Kidney capillary endothelial cell (primary cell): ENCODE data around the gene CAAP1.
"Not testable (repeated sequence)": the region's sequence is repeated elsewhere in the genome, so short reads cannot be mapped to it uniquely, and the experiment has no call there.

Experiments
- DNase-seq: peaks from one replicate; pipeline ENCODE4 v3.0.0-alpha.2; 2018; ENCODE audit warnings: low spot score

CAAP1 gene, protein sequence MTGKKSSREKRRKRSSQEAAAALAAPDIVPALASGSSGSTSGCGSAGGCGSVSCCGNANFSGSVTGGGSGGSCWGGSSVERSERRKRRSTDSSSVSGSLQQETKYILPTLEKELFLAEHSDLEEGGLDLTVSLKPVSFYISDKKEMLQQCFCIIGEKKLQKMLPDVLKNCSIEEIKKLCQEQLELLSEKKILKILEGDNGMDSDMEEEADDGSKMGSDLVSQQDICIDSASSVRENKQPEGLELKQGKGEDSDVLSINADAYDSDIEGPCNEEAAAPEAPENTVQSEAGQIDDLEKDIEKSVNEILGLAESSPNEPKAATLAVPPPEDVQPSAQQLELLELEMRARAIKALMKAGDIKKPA

DNA sequence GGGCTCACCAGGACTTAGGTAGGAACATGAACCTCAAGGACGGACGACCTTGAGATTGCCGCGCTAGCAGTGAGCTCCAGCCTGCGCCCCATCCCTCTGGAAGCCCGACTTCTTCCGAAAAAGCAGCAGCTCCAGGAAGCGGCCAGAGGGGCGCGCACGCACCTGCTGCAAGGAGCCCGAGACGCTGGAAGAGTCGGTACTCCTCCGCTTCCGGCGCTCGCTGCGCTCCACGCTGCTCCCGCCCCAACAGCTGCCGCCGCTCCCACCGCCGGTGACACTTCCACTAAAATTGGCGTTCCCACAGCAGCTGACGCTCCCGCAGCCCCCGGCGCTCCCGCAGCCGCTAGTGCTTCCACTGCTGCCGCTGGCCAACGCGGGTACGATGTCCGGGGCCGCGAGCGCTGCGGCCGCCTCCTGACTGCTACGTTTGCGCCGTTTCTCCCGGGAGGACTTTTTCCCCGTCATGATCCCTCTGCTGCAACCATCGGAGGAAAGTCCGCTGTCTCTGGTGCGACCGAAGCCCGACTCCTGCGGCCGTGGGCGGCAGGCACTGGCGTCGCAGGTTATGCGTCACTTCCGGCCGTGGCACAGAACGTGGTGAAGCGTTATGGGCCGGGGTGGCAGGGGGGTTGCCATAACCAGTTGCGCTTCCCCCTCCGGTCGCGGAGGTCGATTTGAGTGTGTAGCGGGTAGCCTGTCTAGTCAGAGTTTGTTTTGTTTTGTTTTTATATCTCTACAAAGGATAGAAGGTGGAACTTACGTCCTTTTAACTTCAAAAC is at the start of gene CAAP1:
TSS of gene CAAP1 (minus strand) at position 552 of the 779 bp plus-strand sequence. CDS start at position 465, 87 bp downstream.
- peak; percentile 87 for DNase-seq

GRCh38 chr9:26940779-26941178 is 48.2 kb upstream of the CAAP1 start:
- DNase-seq: no peak

DNA sequence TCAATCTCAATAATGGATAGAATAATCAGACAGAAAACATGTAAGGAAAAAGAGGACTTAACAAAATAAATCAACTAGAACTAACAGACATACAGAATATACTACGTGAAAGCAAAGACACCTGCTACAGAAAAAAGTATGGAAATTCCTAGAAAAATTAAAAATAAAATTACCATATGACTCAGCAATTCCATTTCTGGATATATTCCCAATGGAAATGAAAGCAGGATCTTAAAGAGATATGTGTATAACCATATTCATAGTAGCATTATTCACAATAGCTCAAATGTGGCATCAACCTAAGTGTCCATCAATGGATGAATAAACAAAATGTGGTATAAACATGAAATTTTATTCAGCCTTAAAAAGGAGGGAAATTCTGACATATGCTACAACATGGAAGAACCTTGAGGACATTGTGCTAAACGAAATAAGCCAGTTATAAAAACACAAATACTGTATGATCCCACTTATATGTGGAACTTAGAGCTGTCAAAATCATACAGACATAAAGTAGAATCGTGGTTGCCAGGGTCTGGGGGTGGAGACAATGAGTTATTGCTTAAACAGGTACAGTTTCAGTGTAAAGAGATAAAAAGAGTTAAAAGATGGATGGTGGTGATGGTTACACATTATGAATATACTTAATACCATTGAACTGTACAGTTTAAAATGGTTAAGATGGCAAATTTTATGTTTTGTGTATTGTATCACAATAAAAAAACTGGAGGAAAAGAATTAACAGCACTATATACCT is 47.5 kb upstream of the CAAP1 start:
- DNase-seq: no peak

DNA sequence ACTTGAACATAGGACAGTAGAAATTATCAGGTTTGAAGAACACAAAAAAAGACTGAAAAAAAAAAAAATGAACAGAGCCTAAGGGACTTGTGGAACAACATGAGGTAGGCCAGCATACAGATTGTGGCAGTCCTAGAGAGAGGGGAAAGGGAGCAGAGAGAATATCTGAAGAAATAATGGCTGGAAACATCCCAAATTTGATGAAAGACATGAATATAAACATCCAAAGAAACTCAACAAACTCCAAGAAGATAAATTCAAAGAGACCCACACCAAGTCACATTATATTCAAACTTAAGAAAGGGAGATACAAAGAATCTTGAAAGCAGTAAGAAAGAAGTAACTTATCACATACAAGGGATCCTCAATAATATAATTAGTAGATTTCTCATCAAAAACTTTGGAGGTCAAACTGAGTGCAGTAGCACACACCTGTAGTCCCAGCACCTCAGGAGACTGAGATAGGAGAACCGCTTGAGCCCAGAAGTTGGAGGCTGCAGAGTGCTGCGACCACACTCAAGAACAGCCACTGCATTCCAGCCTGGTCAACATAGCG is 45.3 kb upstream of the CAAP1 start:
- no peak for DNase-seq

DNA sequence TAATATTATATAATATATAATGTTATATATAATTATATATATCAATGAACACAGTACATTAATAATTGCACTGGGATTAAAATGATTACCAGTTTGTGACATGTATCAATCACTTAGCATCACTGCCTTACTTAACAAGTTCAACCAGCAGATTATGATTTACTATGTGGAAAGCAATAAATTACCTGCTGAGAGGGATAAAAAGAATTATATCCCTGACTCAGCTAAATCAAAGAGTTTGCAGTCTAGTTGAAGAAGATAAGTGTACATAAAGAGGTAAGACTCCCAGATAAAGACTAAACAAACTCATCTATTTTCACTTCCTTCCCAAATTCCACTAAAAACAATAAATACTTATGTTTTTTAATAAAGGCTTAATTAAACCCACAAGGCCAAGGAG is 43.2 kb upstream of the CAAP1 start:
- DNase-seq: no peak

- DNase-seq: no peak
These were observed 36.4 kb upstream of the CAAP1 start for GRCh38 chr9:26928902-26929495.

DNA sequence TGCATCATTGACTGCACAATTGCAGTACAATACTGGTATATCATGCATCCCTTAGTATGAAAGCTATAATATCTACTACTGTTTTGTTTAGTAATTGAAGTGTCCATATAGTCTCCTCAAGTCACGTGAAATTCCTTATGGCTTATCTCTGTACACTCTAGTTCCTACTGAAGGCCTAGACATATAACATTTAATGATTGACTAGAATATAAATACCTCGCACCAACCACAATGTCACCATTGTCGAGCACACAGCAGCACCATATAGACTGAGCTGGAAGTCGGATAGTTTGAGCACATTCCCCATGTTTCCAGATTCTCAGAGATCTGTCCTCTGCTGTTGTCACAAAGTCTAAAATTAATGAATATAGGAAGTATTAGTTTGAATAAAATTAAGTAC is 33.0 kb upstream of the CAAP1 start:
- no peak for DNase-seq

DNA sequence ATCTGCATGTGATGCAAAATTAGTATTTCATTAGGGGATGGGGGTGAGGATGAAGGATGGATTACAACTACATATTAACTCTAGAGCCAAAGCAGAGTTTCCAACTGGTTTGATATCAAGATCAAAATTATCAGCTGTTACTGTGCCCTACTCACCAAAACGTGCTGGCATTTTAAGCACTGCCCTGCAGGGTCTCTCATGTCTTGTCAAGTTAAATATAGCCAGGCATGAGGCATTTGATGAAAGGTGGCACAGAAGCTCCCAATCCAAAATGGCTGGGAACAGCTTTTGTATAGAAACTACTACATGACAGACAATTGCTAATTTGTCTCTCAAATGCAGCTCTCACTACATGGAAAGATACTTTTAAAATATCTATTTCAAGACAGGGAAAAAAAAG is 27.1 kb upstream of the CAAP1 start:
- no peak for DNase-seq

DNA sequence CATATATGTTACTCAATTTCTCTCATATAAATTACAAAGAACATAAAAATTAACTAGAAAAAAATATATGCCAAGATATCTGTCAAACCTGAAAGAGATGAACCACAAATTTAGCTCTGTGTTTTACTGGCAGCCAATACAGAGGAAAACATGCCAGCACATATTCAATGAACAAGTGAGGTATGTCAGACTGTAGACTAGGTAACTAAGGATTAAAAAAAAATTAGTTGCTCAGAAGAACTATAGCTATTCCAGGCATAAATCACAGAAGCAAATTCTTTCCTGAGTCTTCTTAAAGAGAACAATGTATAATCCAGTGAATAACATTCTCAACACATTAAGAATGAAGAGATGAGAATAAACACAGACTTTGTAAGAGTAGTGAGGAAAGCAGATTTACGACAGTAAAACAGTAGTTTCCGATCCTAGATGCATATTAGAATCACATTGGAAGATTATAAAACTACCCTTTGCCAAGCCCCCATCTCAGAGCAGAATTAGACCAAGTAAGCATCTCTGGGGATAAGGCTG is 20.6 kb upstream of the CAAP1 start:
- DNase-seq: no peak

- no peak for DNase-seq
These were observed 12.1 kb upstream of the CAAP1 start for GRCh38 chr9:26904671-26905070.

- DNase-seq: no peak
These were observed 11.5 kb upstream of the CAAP1 start for GRCh38 chr9:26904070-26904469.

- DNase-seq: no peak
These were observed 551 bp upstream of the CAAP1 start for GRCh38 chr9:26893030-26893676.

DNA sequence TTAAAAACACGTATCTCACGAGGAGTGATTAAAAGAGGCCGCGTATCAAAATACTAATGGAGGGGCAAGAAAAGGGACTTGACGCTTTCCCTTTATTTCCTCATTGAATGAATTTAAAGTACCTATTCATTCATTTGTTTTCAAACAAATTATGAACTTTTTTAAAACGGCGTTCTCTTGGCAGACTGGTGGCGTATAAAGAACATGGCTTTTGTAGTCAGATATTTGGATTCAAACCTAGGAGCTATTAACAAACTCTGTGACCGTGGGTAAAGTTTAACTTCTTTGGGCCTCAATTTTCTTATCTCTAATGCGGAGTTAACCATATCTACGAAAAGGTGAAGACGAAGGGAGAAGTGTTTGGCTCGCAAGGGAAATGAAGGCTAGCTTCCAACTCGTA is 876 bp downstream of the CAAP1 start:
- peak; percentile 11 for DNase-seq

- DNase-seq: no peak
These were observed 4.3 kb downstream of the CAAP1 start for GRCh38 chr9:26888271-26888670.

DNA sequence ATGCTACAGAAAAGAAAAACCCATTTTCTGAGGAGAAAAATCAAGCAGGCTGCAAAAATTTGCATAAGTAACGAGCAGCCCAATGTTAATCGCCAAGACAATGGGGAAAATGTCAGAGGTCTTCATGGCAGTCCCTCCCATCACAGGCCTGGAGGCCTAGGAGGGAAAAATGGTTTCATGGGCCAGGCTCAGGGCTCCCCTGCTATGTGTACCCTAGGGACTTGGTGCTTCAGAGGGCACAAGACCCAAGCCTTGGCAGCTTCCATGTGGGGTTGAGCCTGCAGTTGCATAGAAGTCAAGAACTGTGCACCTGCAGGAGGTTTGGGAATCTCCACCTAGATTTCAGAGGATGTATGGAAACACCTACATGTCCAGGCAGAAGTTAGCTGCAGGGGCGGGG is 10.4 kb downstream of the CAAP1 start:
- DNase-seq: no peak

- no peak for DNase-seq
These were observed 12.3 kb downstream of the CAAP1 start for GRCh38 chr9:26880262-26880661.

GRCh38 chr9:26875155-26875554 is 17.4 kb downstream of the CAAP1 start:
- not testable (repeated sequence) for DNase-seq

DNA sequence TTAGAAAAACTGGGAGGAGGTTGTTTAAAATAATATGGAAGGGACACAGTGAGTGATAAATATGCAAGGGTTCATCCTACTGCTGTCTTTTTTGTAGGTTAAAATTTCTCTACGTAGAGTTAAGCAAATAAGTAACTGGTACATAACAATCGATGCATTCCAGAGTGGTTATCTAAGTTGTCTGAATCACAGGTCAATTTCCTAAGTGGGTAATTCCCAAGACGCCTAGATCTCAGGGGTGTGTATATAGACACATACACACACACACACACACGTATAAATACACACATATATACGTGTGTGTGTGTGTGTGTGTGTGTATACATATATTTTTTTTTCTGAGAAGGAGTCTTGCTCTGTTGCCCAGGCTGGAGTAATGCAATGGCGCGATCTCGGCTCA is 22.3 kb downstream of the CAAP1 start:
- no peak for DNase-seq

DNA sequence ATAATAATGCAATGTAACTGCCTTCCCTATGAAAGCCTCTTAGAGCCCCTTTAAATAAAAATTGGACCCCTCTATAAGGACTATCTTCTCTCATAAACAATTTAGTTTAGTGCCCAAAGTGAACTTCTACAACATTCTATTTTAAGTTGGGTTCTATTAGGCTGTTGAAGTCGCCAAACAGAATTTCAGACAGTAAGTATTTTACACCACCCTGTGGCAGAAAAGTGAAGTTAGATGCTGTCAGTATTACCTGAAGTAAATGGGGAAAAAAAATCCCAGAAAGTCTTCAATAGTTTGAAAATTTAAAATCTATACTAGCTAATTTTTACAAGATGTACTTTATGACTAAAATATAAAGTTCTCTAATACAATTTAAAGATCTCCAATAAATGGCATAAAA is 29.5 kb downstream of the CAAP1 start:
- peak; percentile 20 for DNase-seq

GRCh38 chr9:26856413-26857032 is 36.1 kb downstream of the CAAP1 start:
- DNase-seq: peak; percentile 58

DNA sequence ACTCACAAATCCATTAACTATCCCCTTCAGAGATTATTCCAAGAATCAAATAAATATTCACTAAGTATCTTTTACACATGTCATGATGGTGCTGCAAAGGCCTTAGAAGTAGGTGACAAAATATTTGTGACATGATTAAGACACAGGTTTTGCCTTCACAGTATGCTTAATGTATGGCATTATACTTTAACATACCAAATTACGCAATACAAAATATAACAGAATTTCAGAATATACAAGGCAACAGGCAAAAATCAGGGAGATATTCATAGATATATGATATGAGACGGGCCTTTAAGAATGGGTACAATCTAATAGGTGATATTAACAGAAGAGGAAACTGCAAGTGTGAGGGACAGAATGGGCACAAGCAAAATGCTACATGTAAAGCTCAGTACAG is 41.6 kb downstream of the CAAP1 start:
- DNase-seq: no peak
